Transverse colon (tissue), 4 donors: Measurements from ENCODE around the gene TAMALIN.

Experiments used
- CTCF ChIP-seq, 5 experiments: fragments of 200-600 bp in 3 of 5; fragments of 450-650 bp in 2 of 5; sonication (generic) in 3 of 5; IDR thresholded peaks; 1 replicate in 2 of 5; 2 replicates in 3 of 5; pipeline ENCODE4 v1.5.1; 2016 to 2017; ENCODE audit warnings: antibody characterized with exemption in 5 of 5, inconsistent platforms in 3 of 5, mild to moderate bottlenecking in 2 of 5, moderate library complexity in 1 of 5
- EP300 ChIP-seq: sonication (generic); formaldehyde crosslinking; IDR thresholded peaks from one replicate; pipeline ENCODE4 v1.6.1; 2017; ENCODE audit warnings: antibody characterized with exemption, low read depth
- POLR2A ChIP-seq: fragments of 450-650 bp; IDR thresholded peaks from one replicate; pipeline ENCODE4 v1.6.1; 2016; ENCODE audit warnings: antibody characterized with exemption, mild to moderate bottlenecking, moderate library complexity
- POLR2AphosphoS5 ChIP-seq, 3 donors: sonication (generic); formaldehyde crosslinking; IDR thresholded peaks; one replicate each; pipeline ENCODE4 v1.6.1; 2016; ENCODE audit warnings: antibody characterized with exemption in 3 of 3

- TF ChIP-seq CTCF (IDR thresholded peaks at IDR 0.05) (peak; percentile 94 to 98 (median 96)), POLR2A (no peak), EP300 (no peak), POLR2AphosphoS5 (IDR thresholded peaks at IDR 0.05) (no peak)
These were observed 26.5 kb upstream of the TAMALIN start for GRCh38 chr12:51980051-51980808.
